ENCODE measurements around the gene KCNQ4. TPM values are rescaled to one million over a fixed set of nuclear protein-coding genes. Genes with fewer than 3 reads are reported as not detected.

Gene KCNQ4
- total and polyA plus RNA-seq, 2 of the 13 experiments (the other 11 are each of a cell fraction or from before 2014, with no cell fraction given) = 0.02 to 0.09 TPM

GRCh38 chr1:40824591-40825434 lies 41.2 kb downstream of the KCNQ4 start (continued):
- TF ChIP-seq THAP7 (CRISPR knock-in tag; IDR thresholded peaks at IDR 0.05) = no peak
- TF ChIP-seq ZNF710 (CRISPR knock-in tag; IDR thresholded peaks at IDR 0.05; ENCODE audit: borderline replicate concordance) = peak; percentile 53; the same call in 1 of the 2 replicates
- no peak for TF ChIP-seq EZH2 (conservative IDR thresholded peaks at IDR 0.05; ENCODE audit: low read depth, low read length)
- TF ChIP-seq, protein P1, sequence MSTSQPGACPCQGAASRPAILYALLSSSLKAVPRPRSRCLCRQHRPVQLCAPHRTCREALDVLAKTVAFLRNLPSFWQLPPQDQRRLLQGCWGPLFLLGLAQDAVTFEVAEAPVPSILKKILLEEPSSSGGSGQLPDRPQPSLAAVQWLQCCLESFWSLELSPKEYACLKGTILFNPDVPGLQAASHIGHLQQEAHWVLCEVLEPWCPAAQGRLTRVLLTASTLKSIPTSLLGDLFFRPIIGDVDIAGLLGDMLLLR (CRISPR knock-in tag; IDR thresholded peaks at IDR 0.05) = no peak
- TF ChIP-seq ZNF670 (CRISPR knock-in tag; IDR thresholded peaks at IDR 0.05; ENCODE audit: borderline replicate concordance) = no peak
- 0 out of 2 replicates have a peak, but pooled peaks have one; percentile 12 for TF ChIP-seq HNF4A (CRISPR knock-in tag; IDR thresholded peaks at IDR 0.05)
- TF ChIP-seq NRL (CRISPR knock-in tag; IDR thresholded peaks at IDR 0.05; ENCODE audit: borderline replicate concordance) = no peak
- no peak for TF ChIP-seq ZNF256 (CRISPR knock-in tag; conservative IDR thresholded peaks at IDR 0.05)
- no peak for TF ChIP-seq GFI1 (CRISPR knock-in tag; IDR thresholded peaks at IDR 0.05; ENCODE audit: borderline replicate concordance)
- TF ChIP-seq RORA (CRISPR knock-in tag; IDR thresholded peaks at IDR 0.05) = no peak
- no peak for TF ChIP-seq NCOR1 (IDR thresholded peaks at IDR 0.05; ENCODE audit: borderline replicate concordance, low read length)
- TF ChIP-seq ISL2 (CRISPR knock-in tag; IDR thresholded peaks at IDR 0.05) = no peak
- no peak for TF ChIP-seq CTCF (CRISPR knock-in tag; IDR thresholded peaks at IDR 0.05)
- no peak for TF ChIP-seq RARG (CRISPR knock-in tag; IDR thresholded peaks at IDR 0.05; ENCODE audit: low read depth)
- TF ChIP-seq PHB2 (IDR thresholded peaks at IDR 0.05; ENCODE audit: partially characterized antibody) = no peak
- TF ChIP-seq SRSF9 (IDR thresholded peaks at IDR 0.05; ENCODE audit: borderline replicate concordance, insufficient read depth, low read depth, low read length, poor library complexity, severe bottlenecking) = no peak
- TF ChIP-seq, protein P2, sequence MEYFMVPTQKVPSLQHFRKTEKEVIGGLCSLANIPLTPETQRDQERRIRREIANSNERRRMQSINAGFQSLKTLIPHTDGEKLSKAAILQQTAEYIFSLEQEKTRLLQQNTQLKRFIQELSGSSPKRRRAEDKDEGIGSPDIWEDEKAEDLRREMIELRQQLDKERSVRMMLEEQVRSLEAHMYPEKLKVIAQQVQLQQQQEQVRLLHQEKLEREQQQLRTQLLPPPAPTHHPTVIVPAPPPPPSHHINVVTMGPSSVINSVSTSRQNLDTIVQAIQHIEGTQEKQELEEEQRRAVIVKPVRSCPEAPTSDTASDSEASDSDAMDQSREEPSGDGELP (IDR thresholded peaks at IDR 0.05; ENCODE audit: borderline replicate concordance, low read depth) = no peak
- no peak for TF ChIP-seq MAZ (IDR thresholded peaks at IDR 0.05; ENCODE audit: borderline replicate concordance, low read depth, low read length)
- TF ChIP-seq MAZ (CRISPR knock-in tag; IDR thresholded peaks at IDR 0.05; ENCODE audit: low read depth) = no peak
- TF ChIP-seq FOXA3 (CRISPR knock-in tag; IDR thresholded peaks at IDR 0.05) = 0 out of 2 replicates have a peak, but pooled peaks have one; percentile 6
- TF ChIP-seq PITX1 (CRISPR knock-in tag; IDR thresholded peaks at IDR 0.05) = peak; percentile 40; the same call in 1 of the 2 replicates
- no peak for TF ChIP-seq KDM5A (IDR thresholded peaks at IDR 0.05; ENCODE audit: borderline replicate concordance, low read length)
- TF ChIP-seq ZBTB7B (CRISPR knock-in tag; IDR thresholded peaks at IDR 0.05) = no peak

Data from HepG2 (cell line).